MCF 10A (cell line): Measurements from ENCODE around the gene ABR. TPM values are rescaled to one million over a fixed set of nuclear protein-coding genes. Genes with fewer than 3 reads are reported as not detected.
A peak's percentile ranks its signal among the peaks of the same experiment; 100 is the strongest.

Experiments used
- BruUV-seq: library from RNA; stranded (reverse); fragments of 400-500 nt; replicated peaks from 2 replicates; lab custom pipeline; 2021; lab: Mats Ljungman, UMichigan
- CTCF ChIA-PET: fragments of 300-600 bp; sonication (Branson Sonifier 250); formaldehyde crosslinking; extraction: SDS; loops from one replicate; lab custom pipeline; 2021; ENCODE audit warnings: antibody characterized with exemption, inconsistent platforms; lab: Yijun Ruan, JAX
- POLR2A ChIA-PET: fragments of 300-600, 350-650 bp; sonication (Branson Sonifier 250); formaldehyde crosslinking; extraction: SDS; loops from one replicate; lab custom pipeline; 2020; ENCODE audit warnings: antibody characterized with exemption, inconsistent platforms; lab: Yijun Ruan, JAX
- DNase-seq: peaks from one replicate; pipeline ENCODE4 v3.0.0-alpha.2; 2018; ENCODE audit not compliant: unreplicated experiment
- H3K27ac Mint-ChIP-seq: one replicate; pipeline ENCODE4 v1.8.0; 2022; ENCODE audit warnings: mild to moderate bottlenecking, low read depth, mixed read lengths; ENCODE audit not compliant: unreplicated experiment
- H3K27me3 Mint-ChIP-seq: one replicate; pipeline ENCODE4 v1.8.0; 2022; ENCODE audit warnings: mixed read lengths; ENCODE audit not compliant: insufficient read depth, unreplicated experiment
- H3K36me3 Mint-ChIP-seq: one replicate; pipeline ENCODE4 v1.8.0; 2022; ENCODE audit warnings: mild to moderate bottlenecking, moderate library complexity, mixed read lengths; ENCODE audit not compliant: insufficient read depth, unreplicated experiment
- H3K4me1 Mint-ChIP-seq: one replicate; pipeline ENCODE4 v1.8.0; 2022; ENCODE audit warnings: mixed read lengths; ENCODE audit not compliant: insufficient read depth, unreplicated experiment
- H3K4me3 Mint-ChIP-seq: one replicate; pipeline ENCODE4 v1.8.0; 2022; ENCODE audit warnings: mild to moderate bottlenecking, moderate library complexity, mixed read lengths; ENCODE audit not compliant: unreplicated experiment
- H3K9me3 Mint-ChIP-seq: one replicate; pipeline ENCODE4 v1.8.0; 2022; ENCODE audit warnings: mixed read lengths; ENCODE audit not compliant: unreplicated experiment
- intact Hi-C: fragments of 100-400 bp; cut with micrococcal nuclease; formaldehyde crosslinking; loops from 2 replicates; pipeline ENCODE4 v1.14.1; 2022
- total RNA-seq: library from RNA; stranded (reverse); gene quantifications from 2 replicates; pipeline ENCODE4 v1.2.3, GENCODE V29; 2022
- TF ChIP-seq, protein P1 (sequence below): fragments of 200-600 bp; IDR thresholded peaks from one replicate; pipeline ENCODE4 v1.8.0; 2022; ENCODE audit warnings: antibody characterized with exemption, mild to moderate bottlenecking; ENCODE audit not compliant: unreplicated experiment

The ABR gene
- total RNA-seq, 1 experiment from 2014 or later, result 44.7 TPM

DNA sequence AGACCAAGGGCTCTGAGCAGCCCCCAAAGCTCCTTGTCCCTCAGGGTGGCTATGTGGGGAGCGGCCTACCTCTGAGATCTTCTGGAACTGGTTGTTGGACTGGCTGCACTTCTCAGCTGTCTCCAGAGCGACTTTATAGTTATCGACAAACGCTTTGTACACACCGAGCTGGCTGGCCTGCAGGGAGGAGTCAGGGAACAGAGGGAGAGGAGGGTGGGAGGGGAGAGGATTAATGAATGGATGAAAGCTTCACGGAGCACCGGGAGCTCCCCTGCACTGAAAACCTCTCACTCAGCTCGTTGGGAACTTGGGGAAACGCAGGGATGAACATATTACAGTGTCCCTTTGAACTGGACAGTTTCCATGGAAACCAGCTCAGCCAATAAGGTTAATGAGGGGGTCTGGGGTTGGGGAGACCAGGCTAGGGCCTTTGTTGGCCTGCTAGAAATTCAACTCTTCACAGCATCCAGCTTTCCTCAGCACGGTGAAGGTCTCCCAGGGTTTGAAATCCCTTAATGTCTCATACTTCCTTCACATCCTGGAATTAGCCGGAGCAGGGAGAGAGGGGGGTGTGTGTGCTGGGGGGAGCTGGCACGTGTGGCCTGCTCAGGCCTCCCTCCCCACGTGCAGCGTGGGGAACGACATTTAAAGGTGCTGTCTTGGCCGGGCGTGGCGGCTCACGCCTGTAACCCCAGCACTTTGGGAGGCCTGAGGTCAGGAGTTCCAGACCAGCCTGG is 96.2 kb downstream of the ABR start:
- Mint-ChIP-seq H3K4me1 (peaks cover 15% of the 10 kb centered on the region), H3K27me3 (no peaks in the 10 kb centered on the region), H3K4me3 (no peak overlapping the region), H3K9me3 (no peaks in the 10 kb centered on the region), H3K36me3 (peaks cover 39% of the 10 kb centered on the region), H3K27ac (no peak overlapping the region)
- ChIA-PET POLR2A (no interaction called here), CTCF (no interaction called here)
- no TSS peak for BruUV-seq
- TF ChIP-seq, protein P1, sequence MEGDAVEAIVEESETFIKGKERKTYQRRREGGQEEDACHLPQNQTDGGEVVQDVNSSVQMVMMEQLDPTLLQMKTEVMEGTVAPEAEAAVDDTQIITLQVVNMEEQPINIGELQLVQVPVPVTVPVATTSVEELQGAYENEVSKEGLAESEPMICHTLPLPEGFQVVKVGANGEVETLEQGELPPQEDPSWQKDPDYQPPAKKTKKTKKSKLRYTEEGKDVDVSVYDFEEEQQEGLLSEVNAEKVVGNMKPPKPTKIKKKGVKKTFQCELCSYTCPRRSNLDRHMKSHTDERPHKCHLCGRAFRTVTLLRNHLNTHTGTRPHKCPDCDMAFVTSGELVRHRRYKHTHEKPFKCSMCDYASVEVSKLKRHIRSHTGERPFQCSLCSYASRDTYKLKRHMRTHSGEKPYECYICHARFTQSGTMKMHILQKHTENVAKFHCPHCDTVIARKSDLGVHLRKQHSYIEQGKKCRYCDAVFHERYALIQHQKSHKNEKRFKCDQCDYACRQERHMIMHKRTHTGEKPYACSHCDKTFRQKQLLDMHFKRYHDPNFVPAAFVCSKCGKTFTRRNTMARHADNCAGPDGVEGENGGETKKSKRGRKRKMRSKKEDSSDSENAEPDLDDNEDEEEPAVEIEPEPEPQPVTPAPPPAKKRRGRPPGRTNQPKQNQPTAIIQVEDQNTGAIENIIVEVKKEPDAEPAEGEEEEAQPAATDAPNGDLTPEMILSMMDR, result no peak
- intact Hi-C loops, result no loop called here
- DNase-seq, result no peak

DNA sequence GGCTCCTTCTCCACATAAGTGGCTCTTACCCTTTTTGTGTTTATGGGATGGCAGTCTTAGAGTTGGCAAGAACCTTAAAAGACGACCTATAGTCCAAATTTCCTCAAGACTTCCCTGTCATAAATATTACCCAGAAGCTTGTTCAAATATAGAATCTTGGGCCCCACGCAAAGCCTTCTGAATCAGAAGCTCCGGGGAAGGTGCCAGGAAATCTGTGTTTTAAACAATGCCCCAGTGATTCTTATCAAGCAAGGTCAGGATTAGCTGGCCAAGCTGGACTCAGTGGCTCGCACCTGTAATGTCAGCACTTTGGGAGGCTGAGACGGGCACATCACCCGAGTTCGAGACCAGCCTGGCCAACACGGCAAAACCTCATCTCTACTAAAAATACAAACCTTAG is 97.2 kb downstream of the ABR start:
- Mint-ChIP-seq H3K4me3 (no peak overlapping the region), H3K4me1 (peaks cover 15% of the 10 kb centered on the region), H3K36me3 (peaks cover 39% of the 10 kb centered on the region), H3K9me3 (no peaks in the 10 kb centered on the region), H3K27ac (no peak overlapping the region), H3K27me3 (no peaks in the 10 kb centered on the region)
- intact Hi-C loops, result no loop called here
- ChIA-PET CTCF (interaction anchor here (0.5 to 0.7 kb wide), 2 partner anchors 9 to 39 kb away, joined by 4 read pairs; no protein-coding TSS in a partner anchor), POLR2A (no interaction called here)
- TF ChIP-seq, protein P1, result no peak
- no TSS peak for BruUV-seq
- DNase-seq, result peak; percentile 26

DNA sequence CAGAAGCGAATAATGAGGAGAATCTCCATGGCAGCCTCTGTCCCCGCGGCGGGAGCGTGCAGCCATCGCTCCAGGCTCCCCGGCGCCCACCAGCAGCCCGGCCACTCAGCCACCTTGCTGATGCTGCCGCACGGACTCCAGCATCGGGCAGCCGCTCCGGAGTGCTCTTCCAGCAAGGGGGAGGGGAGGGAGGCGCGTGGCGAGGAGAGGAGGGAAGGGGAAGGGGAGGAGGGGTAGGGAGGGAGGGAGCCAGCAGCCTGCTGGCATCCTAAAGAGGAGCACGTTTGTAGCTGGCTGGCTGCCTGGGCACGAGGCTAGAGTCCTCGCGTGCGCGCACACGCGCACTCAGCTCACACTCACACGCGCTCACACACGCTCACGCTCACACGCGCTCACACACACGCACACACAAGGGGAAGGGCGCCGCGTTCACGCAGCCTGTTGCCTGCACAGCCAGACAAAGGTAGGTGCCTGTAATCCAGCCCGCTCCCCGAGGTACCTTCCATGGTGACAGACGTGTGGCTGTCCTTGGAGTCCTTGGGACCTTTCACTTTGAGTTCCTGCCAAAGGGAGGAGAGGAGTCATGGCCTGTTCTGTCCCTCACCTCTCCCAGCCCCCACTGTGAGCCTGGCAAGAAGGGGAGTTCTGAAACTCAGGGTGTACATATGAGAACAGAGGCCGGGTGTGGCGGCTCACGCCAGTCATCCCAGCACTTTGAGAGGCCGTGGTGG is 100.8 kb downstream of the ABR start:
- Mint-ChIP-seq H3K4me3 (no peak overlapping the region), H3K9me3 (no peaks in the 10 kb centered on the region), H3K27ac (no peak overlapping the region), H3K36me3 (peaks cover 39% of the 10 kb centered on the region), H3K4me1 (peaks cover 15% of the 10 kb centered on the region), H3K27me3 (no peaks in the 10 kb centered on the region)
- no peak for DNase-seq
- intact Hi-C loops, result no loop called here
- no TSS peak for BruUV-seq
- ChIA-PET POLR2A (no interaction called here), CTCF (no interaction called here)
- TF ChIP-seq, protein P1, result no peak

DNA sequence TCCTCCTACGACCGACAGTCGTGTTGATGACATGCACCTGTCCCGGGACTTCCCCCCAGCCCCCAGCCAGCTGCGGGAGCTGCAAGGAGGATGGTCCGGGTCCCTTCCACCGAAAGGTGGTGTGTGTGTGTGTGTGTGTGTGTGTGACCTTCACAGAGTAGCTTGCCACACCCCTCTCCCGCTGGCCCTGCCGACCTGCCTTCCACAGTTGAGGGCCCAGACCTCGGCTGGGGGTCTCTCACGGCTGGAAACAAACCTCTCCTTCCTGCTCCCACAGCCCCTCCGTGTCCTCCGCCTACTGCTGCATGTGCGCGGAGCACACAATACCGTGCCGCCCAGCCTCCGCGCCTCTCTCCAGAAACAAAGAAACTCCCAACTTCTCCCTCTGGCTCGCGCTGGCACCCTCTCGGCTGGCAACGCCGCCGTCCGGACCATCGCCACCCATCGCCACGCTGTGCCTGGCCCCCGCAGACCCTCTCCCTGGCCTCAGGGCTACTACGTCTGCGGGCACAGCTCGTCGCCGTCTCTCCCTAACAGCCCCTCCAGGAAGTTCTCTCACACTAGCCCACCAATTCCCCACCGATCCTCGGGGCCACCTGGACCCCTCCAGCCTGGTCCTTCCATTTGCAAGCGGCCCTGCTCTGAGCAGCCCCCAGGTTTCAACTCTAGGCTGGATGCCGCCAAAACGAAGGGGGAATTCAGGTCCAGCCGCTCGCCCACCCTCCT is 101.6 kb downstream of the ABR start:
- CTCF ChIA-PET, result no interaction called here
- no TSS peak for BruUV-seq
- Mint-ChIP-seq H3K9me3 (no peaks in the 10 kb centered on the region), H3K27me3 (no peaks in the 10 kb centered on the region), H3K36me3 (peaks cover 33% of the 10 kb centered on the region), H3K4me3 (no peak overlapping the region), H3K27ac (no peak overlapping the region), H3K4me1 (peaks cover 15% of the 10 kb centered on the region)
- DNase-seq, result no peak
- TF ChIP-seq, protein P1, result no peak
- intact Hi-C loops, result no loop called here
- POLR2A ChIA-PET, result no interaction called here
